Neural cell (in vitro differentiated cells): ENCODE results near the gene SURF2.

Experiments used
- EZH2 ChIP-seq: fragments of 200-600, 300-800 bp; shearing (Covaris generic), sonication (generic); IDR thresholded peaks from 2 replicates; pipeline ENCODE4 v1.6.1; 2014; ENCODE audit warnings: antibody characterized with exemption, low read length, borderline replicate concordance, mild to moderate bottlenecking; ENCODE audit not compliant: insufficient read depth, poor library complexity, severe bottlenecking
- TAF1 ChIP-seq: IDR thresholded peaks from 2 replicates; pipeline ENCODE4 v1.6.1; 2012; ENCODE audit warnings: low read depth
- TF ChIP-seq, protein P1 (sequence below): fragments of 450-650 bp; IDR thresholded peaks from 2 replicates; pipeline ENCODE4 v1.5.1; 2014; ENCODE audit warnings: antibody characterized with exemption, mild to moderate bottlenecking, moderate library complexity; ENCODE audit not compliant: poor library complexity, severe bottlenecking

DNA sequence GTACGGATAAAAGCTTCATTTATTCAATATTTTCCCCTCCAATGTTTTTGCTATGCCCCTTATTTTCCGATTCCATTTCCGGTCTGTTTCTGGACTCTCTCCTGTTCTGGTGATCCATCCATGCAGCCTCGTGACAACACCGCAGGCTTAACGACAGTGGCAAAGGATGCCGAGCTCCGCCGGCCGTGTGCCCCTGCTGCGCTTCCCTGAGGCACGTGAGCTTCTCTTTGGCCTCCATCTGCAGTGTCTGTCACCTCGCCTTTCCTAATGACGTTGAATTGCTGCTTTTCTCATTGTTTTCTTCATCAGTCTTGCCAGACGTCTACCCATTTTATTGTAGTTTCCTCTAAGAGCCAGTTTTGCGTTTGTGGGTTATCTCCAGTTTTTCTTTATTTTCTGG is 49.0 kb upstream of the SURF2 start:
- TF ChIP-seq, protein P1, sequence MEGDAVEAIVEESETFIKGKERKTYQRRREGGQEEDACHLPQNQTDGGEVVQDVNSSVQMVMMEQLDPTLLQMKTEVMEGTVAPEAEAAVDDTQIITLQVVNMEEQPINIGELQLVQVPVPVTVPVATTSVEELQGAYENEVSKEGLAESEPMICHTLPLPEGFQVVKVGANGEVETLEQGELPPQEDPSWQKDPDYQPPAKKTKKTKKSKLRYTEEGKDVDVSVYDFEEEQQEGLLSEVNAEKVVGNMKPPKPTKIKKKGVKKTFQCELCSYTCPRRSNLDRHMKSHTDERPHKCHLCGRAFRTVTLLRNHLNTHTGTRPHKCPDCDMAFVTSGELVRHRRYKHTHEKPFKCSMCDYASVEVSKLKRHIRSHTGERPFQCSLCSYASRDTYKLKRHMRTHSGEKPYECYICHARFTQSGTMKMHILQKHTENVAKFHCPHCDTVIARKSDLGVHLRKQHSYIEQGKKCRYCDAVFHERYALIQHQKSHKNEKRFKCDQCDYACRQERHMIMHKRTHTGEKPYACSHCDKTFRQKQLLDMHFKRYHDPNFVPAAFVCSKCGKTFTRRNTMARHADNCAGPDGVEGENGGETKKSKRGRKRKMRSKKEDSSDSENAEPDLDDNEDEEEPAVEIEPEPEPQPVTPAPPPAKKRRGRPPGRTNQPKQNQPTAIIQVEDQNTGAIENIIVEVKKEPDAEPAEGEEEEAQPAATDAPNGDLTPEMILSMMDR, result no peak
- TF ChIP-seq EZH2 (no peak), TAF1 (no peak)
